SKM-1 treated with dmso at 0.1 percent for 144 hours (cell line): ENCODE results near the gene NCOA1.

Experiments used
- DNase-seq: peaks from one replicate; lab custom pipeline; 2025; ENCODE audit not compliant: unreplicated experiment; lab: John Stamatoyannopoulos, UW

The NCOA1 gene

GRCh38 chr2:24621779-24622538 lies 130.9 kb downstream of the NCOA1 start:
- DNase-seq, result no peak

- no peak for DNase-seq
Observed at GRCh38 chr2:24623535-24623934, 132.5 kb downstream of the NCOA1 start.

- no peak for DNase-seq
Observed at GRCh38 chr2:24625728-24626127, 134.7 kb downstream of the NCOA1 start.

- DNase-seq, result no peak
Observed at GRCh38 chr2:24626131-24626530, 135.1 kb downstream of the NCOA1 start.

GRCh38 chr2:24628746-24629145 lies 137.7 kb downstream of the NCOA1 start:
- DNase-seq, result no peak

- DNase-seq, result peak; percentile 88
Observed at GRCh38 chr2:24632172-24632571, 141.1 kb downstream of the NCOA1 start.

- DNase-seq, result no peak
Observed at GRCh38 chr2:24635181-24635580, 144.1 kb downstream of the NCOA1 start.

GRCh38 chr2:24638568-24638967 lies 147.5 kb downstream of the NCOA1 start:
- DNase-seq, result no peak

GRCh38 chr2:24642351-24642750 lies 151.3 kb downstream of the NCOA1 start:
- DNase-seq, result no peak

- DNase-seq, result no peak
Observed at GRCh38 chr2:24643051-24643450, 152.0 kb downstream of the NCOA1 start.

GRCh38 chr2:24644032-24644431 lies 153.0 kb downstream of the NCOA1 start:
- no peak for DNase-seq

GRCh38 chr2:24650997-24651642 lies 160.1 kb downstream of the NCOA1 start:
- no peak for DNase-seq

GRCh38 chr2:24651643-24652003 lies 160.6 kb downstream of the NCOA1 start:
- no peak for DNase-seq

- peak; percentile 4 for DNase-seq
Observed at GRCh38 chr2:24652265-24653182, 161.5 kb downstream of the NCOA1 start.

GRCh38 chr2:24657818-24658217 lies 166.8 kb downstream of the NCOA1 start:
- no peak for DNase-seq

GRCh38 chr2:24658531-24659202 lies 167.6 kb downstream of the NCOA1 start:
- DNase-seq, result no peak

GRCh38 chr2:24659862-24660261 lies 168.8 kb downstream of the NCOA1 start:
- DNase-seq, result no peak

- no peak for DNase-seq
Observed at GRCh38 chr2:24667542-24667941, 176.5 kb downstream of the NCOA1 start.

GRCh38 chr2:24671230-24671629 lies 180.2 kb downstream of the NCOA1 start:
- no peak for DNase-seq

GRCh38 chr2:24672589-24672988 lies 181.5 kb downstream of the NCOA1 start:
- DNase-seq, result no peak

GRCh38 chr2:24675338-24675737 lies 184.3 kb downstream of the NCOA1 start:
- DNase-seq, result no peak
